ENCODE results near the gene MEGF10.
"Not testable (repeated sequence)": the region's sequence is repeated elsewhere in the genome, so short reads cannot be mapped to it uniquely, and the experiment has no call there.

The MEGF10 gene

DNA sequence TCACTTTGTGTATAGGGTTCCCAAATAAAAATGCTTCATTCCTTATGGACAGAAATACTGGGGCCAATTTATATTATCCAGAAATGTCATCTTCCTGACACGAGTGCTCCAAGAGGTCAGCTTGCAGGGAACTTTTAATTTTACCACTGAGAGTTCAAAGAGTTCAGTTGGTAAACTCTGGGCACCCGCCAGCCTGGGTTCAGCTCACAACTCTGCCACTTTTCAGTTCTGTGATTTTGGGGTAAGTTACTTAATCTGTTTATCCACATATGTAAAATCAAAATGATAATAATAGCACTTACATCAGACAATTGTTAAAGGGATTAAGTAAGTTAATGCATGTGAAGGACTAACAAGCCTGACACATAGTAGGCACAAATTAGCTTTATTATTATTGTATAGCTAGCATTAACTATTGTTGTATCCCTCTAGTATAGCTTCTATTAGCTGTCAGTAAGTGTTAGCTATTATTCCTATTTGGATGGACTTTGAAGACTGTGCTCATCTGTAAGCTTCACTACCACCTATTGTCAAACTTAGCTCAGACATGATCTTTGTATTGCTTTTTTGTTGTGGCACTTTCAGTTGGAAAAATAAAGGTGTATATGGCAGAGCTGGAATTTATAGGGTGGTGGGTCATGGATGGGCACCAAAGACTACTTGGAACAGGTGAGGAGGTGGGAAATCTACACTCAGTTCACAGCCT lies 1.6 kb downstream of the MEGF10 start:
- H3K36me3 ChIP-seq (ENCODE audit: control insufficient read depth, insufficient read depth, low read length) = no peaks in the 10 kb centered on the region
- TF ChIP-seq CTCF (IDR thresholded peaks at IDR 0.05; ENCODE audit: insufficient read depth, low read length, poor library complexity, severe bottlenecking) = no peak
- no peak for DNase-seq (ENCODE audit: extremely low read depth, insufficient read length)
- no peak overlapping the region for H3K4me3 ChIP-seq (replicated peaks; ENCODE audit: low read depth, low read length)
- no peaks in the 10 kb centered on the region; the same call in 1 of the 2 replicates for H3K27me3 ChIP-seq (replicated peaks; ENCODE audit: control insufficient read depth, insufficient read depth, low read length)

GRCh38 chr5:127293373-127293772 lies 2.8 kb downstream of the MEGF10 start:
- Histone ChIP-seq H3K4me3 (replicated peaks; ENCODE audit: low read depth, low read length) (no peak overlapping the region), H3K27me3 (replicated peaks; ENCODE audit: control insufficient read depth, insufficient read depth, low read length) (no peaks in the 10 kb centered on the region; the same call in none of the 2 replicates), H3K36me3 (ENCODE audit: control insufficient read depth, insufficient read depth, low read length) (no peaks in the 10 kb centered on the region)
- no peak for TF ChIP-seq CTCF (IDR thresholded peaks at IDR 0.05; ENCODE audit: insufficient read depth, low read length, poor library complexity, severe bottlenecking)
- no peak for DNase-seq (ENCODE audit: extremely low read depth, insufficient read length)

- TF ChIP-seq CTCF (IDR thresholded peaks at IDR 0.05; ENCODE audit: insufficient read depth, low read length, poor library complexity, severe bottlenecking) = no peak
- H3K4me3 ChIP-seq (replicated peaks; ENCODE audit: low read depth, low read length) = no peak overlapping the region
- no peak for DNase-seq (ENCODE audit: extremely low read depth, insufficient read length)
- no peaks in the 10 kb centered on the region; the same call in 1 of the 2 replicates for H3K27me3 ChIP-seq (replicated peaks; ENCODE audit: control insufficient read depth, insufficient read depth, low read length)
- H3K36me3 ChIP-seq (ENCODE audit: control insufficient read depth, insufficient read depth, low read length) = no peaks in the 10 kb centered on the region
Observed at GRCh38 chr5:127294829-127295228, 4.2 kb downstream of the MEGF10 start.

- TF ChIP-seq CTCF (IDR thresholded peaks at IDR 0.05; ENCODE audit: insufficient read depth, low read length, poor library complexity, severe bottlenecking) = no peak
- no peaks in the 10 kb centered on the region for H3K36me3 ChIP-seq (ENCODE audit: control insufficient read depth, insufficient read depth, low read length)
- H3K4me3 ChIP-seq (replicated peaks; ENCODE audit: low read depth, low read length) = no peak overlapping the region
- no peaks in the 10 kb centered on the region; the same call in 1 of the 2 replicates for H3K27me3 ChIP-seq (replicated peaks; ENCODE audit: control insufficient read depth, insufficient read depth, low read length)
- no peak for DNase-seq (ENCODE audit: extremely low read depth, insufficient read length)
Observed at GRCh38 chr5:127295454-127295853, 4.9 kb downstream of the MEGF10 start.

DNA sequence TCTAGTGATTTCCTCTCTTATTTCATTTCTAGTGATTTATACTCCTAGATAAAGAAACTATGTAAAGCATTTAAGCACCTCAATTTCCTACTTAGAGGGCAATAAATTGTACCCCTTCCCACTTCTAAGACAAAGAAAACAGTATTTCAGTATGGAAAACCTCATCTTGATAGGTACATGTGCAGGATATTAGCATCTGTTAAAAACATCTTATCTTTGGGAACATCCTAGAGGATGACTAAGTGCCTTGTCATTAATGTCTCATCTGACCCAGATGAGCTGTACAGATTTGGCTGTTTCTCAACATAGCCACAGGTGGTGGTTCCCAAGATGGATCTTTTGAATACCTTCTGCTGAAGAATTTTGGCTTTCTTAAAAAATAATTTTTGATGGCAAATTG lies 5.7 kb downstream of the MEGF10 start:
- no peak for DNase-seq (ENCODE audit: extremely low read depth, insufficient read length)
- Histone ChIP-seq H3K4me3 (replicated peaks; ENCODE audit: low read depth, low read length) (no peak overlapping the region), H3K27me3 (replicated peaks; ENCODE audit: control insufficient read depth, insufficient read depth, low read length) (no peaks in the 10 kb centered on the region; the same call in none of the 2 replicates), H3K36me3 (ENCODE audit: control insufficient read depth, insufficient read depth, low read length) (no peaks in the 10 kb centered on the region)
- TF ChIP-seq CTCF (IDR thresholded peaks at IDR 0.05; ENCODE audit: insufficient read depth, low read length, poor library complexity, severe bottlenecking) = no peak

GRCh38 chr5:127296894-127297293 lies 6.3 kb downstream of the MEGF10 start:
- not testable (repeated sequence) for H3K4me3 ChIP-seq (replicated peaks; ENCODE audit: low read depth, low read length); H3K36me3 ChIP-seq (ENCODE audit: control insufficient read depth, insufficient read depth, low read length); H3K27me3 ChIP-seq (replicated peaks; ENCODE audit: control insufficient read depth, insufficient read depth, low read length); DNase-seq (ENCODE audit: extremely low read depth, insufficient read length)

Data from GM06990 (cell line).